GM12878 (cell line): Measurements from ENCODE around the gene KCNK5. TPM values are rescaled to one million over a fixed set of nuclear protein-coding genes. Genes with fewer than 3 reads are reported as not detected.

Experiments used
- ATAC-seq: fragments of 200-7000 bp; cut with Tn5 transposase; 3 replicates; pipeline ENCODE4 v1.9.1; 2020; ENCODE audit warnings: mild to moderate bottlenecking, moderate library complexity
- BruUV-seq: library from RNA; stranded (reverse); fragments of 400-500 nt; replicated peaks from 2 replicates; lab custom pipeline; 2021; lab: Mats Ljungman, UMichigan
- CTCF ChIA-PET: fragments of 300-600 bp; sonication (Branson Sonifier 250); formaldehyde crosslinking; extraction: SDS; loops from one replicate; lab custom pipeline; 2021; ENCODE audit warnings: inconsistent platforms; lab: Yijun Ruan, JAX
- POLR2A ChIA-PET: fragments of 350-600 bp; formaldehyde crosslinking; extraction: SDS; loops from one replicate; lab custom pipeline; 2021; ENCODE audit warnings: inconsistent platforms; lab: Charles Lee
- RAD21 ChIA-PET: fragments of 300-600 bp; sonication (Branson Sonifier 250); formaldehyde crosslinking; loops from one replicate; lab custom pipeline; 2023; ENCODE audit warnings: antibody characterized with exemption; ENCODE audit not compliant: unreplicated experiment; lab: Charles Lee
- SMC1A ChIA-PET: fragments of 300-600 bp; sonication (Branson Sonifier 250); formaldehyde crosslinking; loops from one replicate; lab custom pipeline; 2023; ENCODE audit not compliant: unreplicated experiment, uncharacterized antibody; lab: Charles Lee
- DNase-seq: peaks from one replicate; pipeline ENCODE4 v3.0.0-alpha.2; 2011; ENCODE audit warnings: low read depth, low spot score
- FAIRE-seq: peaks from 3 replicates; lab custom pipeline; 2011; peaks lifted over from hg19 to GRCh38; lab: Jason Lieb, UNC
- H2AFZ ChIP-seq: 2 replicates; pipeline ENCODE4 v1.6.0; 2011; ENCODE audit warnings: low read depth, low read length, control low read depth; ENCODE audit not compliant: control insufficient read depth
- H3K27ac ChIP-seq: 2 replicates; pipeline ENCODE4 v1.5.1; 2011; ENCODE audit warnings: control low read depth; ENCODE audit not compliant: control insufficient read depth, insufficient read depth
- H3K27me3 ChIP-seq, 2 experiments: replicated peaks in 1 of 2; 2 replicates each; pipeline versions ENCODE4 v1.6.0 to v1.6.1; 2011; ENCODE audit warnings: low read length in 1 of 2; ENCODE audit not compliant: control insufficient read depth in 2 of 2, insufficient read depth in 2 of 2
- H3K36me3 ChIP-seq, 2 experiments: 2 replicates each; pipeline ENCODE4 v1.5.1; 2011; ENCODE audit warnings: low read length in 1 of 2; ENCODE audit not compliant: control insufficient read depth in 2 of 2, insufficient read depth in 2 of 2
- H3K4me1 ChIP-seq: 2 replicates; pipeline ENCODE4 v1.6.1; 2011; ENCODE audit warnings: mild to moderate bottlenecking, low read length, moderate library complexity, mixed read lengths; ENCODE audit not compliant: control insufficient read depth, insufficient read depth
- H3K4me2 ChIP-seq: 2 replicates; pipeline ENCODE4 v1.6.0; 2011; ENCODE audit warnings: control low read depth; ENCODE audit not compliant: control insufficient read depth, insufficient read depth
- H3K4me3 ChIP-seq: fragments of 200-600 bp; sonication (generic); 2 replicates; pipeline ENCODE4 v1.5.1; 2016
- H3K79me2 ChIP-seq: 2 replicates; pipeline ENCODE4 v1.6.0; 2011; ENCODE audit warnings: low read length; ENCODE audit not compliant: control insufficient read depth, insufficient read depth
- H3K9ac ChIP-seq: 2 replicates; pipeline ENCODE4 v1.8.0; 2011; ENCODE audit warnings: low read length, control low read depth, mixed read lengths; ENCODE audit not compliant: control insufficient read depth, insufficient read depth
- H3K9me3 ChIP-seq: replicated peaks from 3 replicates; pipeline ENCODE4 v1.5.1; 2011; ENCODE audit warnings: mild to moderate bottlenecking, low read length; ENCODE audit not compliant: control insufficient read depth, insufficient read depth
- H4K20me1 ChIP-seq: 2 replicates; pipeline ENCODE4 v1.6.0; 2011; ENCODE audit not compliant: control insufficient read depth, insufficient read depth
- NKRF ChIP-seq: fragments of 450-650 bp; conservative IDR thresholded peaks from 2 replicates; pipeline ENCODE4 v1.6.1; 2017; ENCODE audit warnings: mild to moderate bottlenecking, moderate library complexity
- PKNOX1 ChIP-seq: fragments of 450-650 bp; IDR thresholded peaks from 2 replicates; pipeline ENCODE4 v1.6.1; 2016; ENCODE audit warnings: mild to moderate bottlenecking
- ZNF217 ChIP-seq: fragments of 450-650 bp; IDR thresholded peaks from 2 replicates; pipeline ENCODE4 v1.6.1; 2017; ENCODE audit warnings: antibody characterized with exemption, mild to moderate bottlenecking
- ZNF622 ChIP-seq: fragments of 450-650 bp; IDR thresholded peaks from 2 replicates; pipeline ENCODE4 v1.6.1; 2017; ENCODE audit warnings: mild to moderate bottlenecking, inconsistent platforms
- WGBS: methylation state at CpG from one replicate; pipeline ENCODE4 v1.1.6; 2016; ENCODE audit warnings: low lambda C conversion rate; ENCODE audit not compliant: insufficient replicate concordance, insufficient coverage; ENCODE audit errors: missing lambda C conversion rate; 5-methylcytosine and 5-hydroxymethylcytosine counted together
- in situ Hi-C: fragments of 300-500 bp; cut with MboI; formaldehyde crosslinking; loops from 9 replicates; pipeline ENCODE4 v1.14.3; 2018; ENCODE audit warnings: mixed read lengths
- intact Hi-C: fragments of 100-400 bp; cut with micrococcal nuclease; formaldehyde crosslinking; loops from one replicate; pipeline ENCODE4 v1.14.2; 2022; ENCODE audit not compliant: unreplicated experiment
- polyA plus RNA-seq, 11 experiments: library from polyadenylated mRNA; depleted of rRNA in 4 of 11; unstranded in 6 of 11; stranded (reverse) in 5 of 11; fragments of >200 nt; fragmentation: Nextera tagmentation in 4 of 11; fragmentation: Illumina TruSeq in 1 of 11; extraction: Ambion mirVana in 4 of 11; extraction: Trizol in 1 of 11; gene quantifications; 1 replicate in 1 of 11; 2 replicates in 10 of 11; pipeline versions ENCODE4 v1.2.1 to v1.2.3, GENCODE V29; 2011 to 2016; ENCODE audit warnings: inconsistent platforms in 2 of 11, missing spikeins in 2 of 11, low read depth in 1 of 11
- total RNA-seq, 4 experiments: library from RNA; depleted of rRNA in 3 of 4; stranded (reverse); fragments of >200 nt in 3 of 4; fragmentation: Illumina TruSeq in 1 of 4; extraction: Trizol in 1 of 4; gene quantifications; 2 replicates each; pipeline versions ENCODE4 v1.2.1 to v1.2.3, GENCODE V29; 2013 to 2021

KCNK5 gene
- total and polyA plus RNA-seq, 10 of the 15 experiments (the other 5 are each of a cell fraction or from before 2014, with no cell fraction given) = 0.11 to 4.2 (median 2.1) TPM

DNA sequence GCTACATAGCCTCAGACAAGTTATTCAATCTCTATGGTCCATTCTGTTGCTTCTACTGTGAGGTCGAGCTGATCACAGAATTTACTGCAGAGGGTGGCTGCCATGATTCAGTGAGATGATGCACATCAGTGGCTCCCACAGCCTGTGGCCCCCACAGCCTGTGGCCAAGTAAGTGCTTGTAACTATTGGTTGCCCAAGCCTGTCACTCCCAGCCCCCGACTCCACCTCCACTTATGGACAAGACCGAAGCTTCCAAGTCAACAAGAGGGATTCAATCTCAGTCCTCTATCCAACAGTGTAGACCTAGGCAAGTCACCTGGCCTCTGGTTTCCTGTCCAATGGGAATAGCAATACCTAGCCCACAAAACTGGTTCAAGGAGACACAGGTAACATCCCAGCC lies 8.2 kb downstream of the KCNK5 start:
- 29% methylated on average over 3 of the region's 3 CpGs for WGBS
- RAD21 ChIA-PET = no interaction called here
- SMC1A ChIA-PET = interaction anchor here (2.1 kb wide), 1 partner anchor 14 kb away, joined by 8 read pairs; no protein-coding TSS in a partner anchor
- H3K4me1 ChIP-seq = peaks cover 18% of the 10 kb centered on the region
- no peaks in the 10 kb centered on the region; the same call in 1 of the 2 replicates for H4K20me1 ChIP-seq
- in situ Hi-C loops = no loop called here
- H3K27ac ChIP-seq = no peak overlapping the region
- no TSS peak for BruUV-seq
- CTCF ChIA-PET = interaction anchor here (0.6 to 1.3 kb wide), 4 partner anchors 14 to 53 kb away, joined by 3 to 4 read pairs (median 3); no protein-coding TSS in a partner anchor
- no peaks in the 10 kb centered on the region for H3K36me3 ChIP-seq
- no peak overlapping the region for H2AFZ ChIP-seq
- FAIRE-seq = no peak
- DNase-seq = no peak
- no peak for ATAC-seq
- no peak overlapping the region for H3K4me2 ChIP-seq
- no peaks in the 10 kb centered on the region for H3K27me3 ChIP-seq
- H3K9ac ChIP-seq = no peak overlapping the region
- H3K4me3 ChIP-seq = no peak overlapping the region
- intact Hi-C loops = no loop called here
- no peaks in the 10 kb centered on the region; the same call in 2 of the 3 replicates for H3K9me3 ChIP-seq
- H3K79me2 ChIP-seq = peaks cover 9% of the 10 kb centered on the region
- no peak for TF ChIP-seq NKRF
- no peak for TF ChIP-seq ZNF217
- peak; percentile 52; the same call in 1 of the 2 replicates for TF ChIP-seq PKNOX1
- TF ChIP-seq ZNF622 = no peak
- POLR2A ChIA-PET = interaction anchor here (0.6 to 1.6 kb wide), 3 partner anchors 17 to 537 kb away, joined by 3 to 7 read pairs (median 3); no protein-coding TSS in a partner anchor
